C4-2B (cell line): ENCODE data around the gene AGAP1.

Source experiments
- CTCF ChIP-seq: fragments of 450-650 bp; conservative IDR thresholded peaks from 2 replicates; pipeline ENCODE4 v1.5.1; 2017; ENCODE audit warnings: mild to moderate bottlenecking
- ZFX ChIP-seq: fragments of 450-650 bp; IDR thresholded peaks from 2 replicates; pipeline ENCODE4 v1.6.1; 2017

GRCh38 chr2:235529621-235530020 is 35.8 kb downstream of the AGAP1 start:
- no peak for TF ChIP-seq CTCF
- TF ChIP-seq ZFX = no peak
